CD4-positive, alpha-beta T cell treated with Interleukin-4 for 4 hours (primary cell): ENCODE measurements around the gene LGR6.

ENCODE experiments used
- DNase-seq: peaks from one replicate; pipeline ENCODE4 v3.0.0-alpha.2; 2020

The LGR6 gene

DNA sequence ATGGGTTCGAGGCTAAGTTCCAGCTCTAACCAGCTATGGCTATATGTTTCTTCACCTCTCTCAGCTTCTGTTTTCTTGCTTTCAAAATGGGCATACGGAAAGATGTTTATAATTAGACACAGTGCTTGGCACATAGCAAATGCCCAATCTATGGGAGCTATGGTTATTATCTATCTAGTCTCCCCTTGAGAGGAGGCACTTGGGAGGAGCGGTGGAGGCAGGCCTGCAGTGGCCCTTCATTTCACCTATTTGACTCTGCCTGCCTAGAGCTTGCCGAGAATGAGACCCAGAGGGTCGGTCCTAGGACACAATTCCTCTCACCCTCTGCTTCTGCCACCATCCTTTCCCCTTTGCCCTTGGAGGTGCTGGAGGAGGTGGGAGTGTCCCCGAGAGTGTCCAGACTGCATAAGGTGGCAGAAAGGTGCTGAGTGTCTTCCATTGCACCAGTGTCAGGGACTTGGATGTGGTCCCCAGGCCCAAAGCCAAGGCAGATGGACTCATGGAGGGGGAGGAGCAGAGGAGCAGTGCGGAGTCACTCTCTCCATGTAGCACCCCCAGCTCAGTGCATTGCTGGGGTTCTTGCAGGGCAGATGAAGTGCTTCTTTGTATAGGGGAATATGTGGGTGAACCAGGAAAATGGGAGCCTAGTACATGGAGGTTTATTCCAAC, 9.0 kb downstream of the LGR6 start:
- no peak for DNase-seq

- peak; percentile 36 for DNase-seq
Observed at GRCh38 chr1:202203238-202204039, 9.8 kb downstream of the LGR6 start.

DNA sequence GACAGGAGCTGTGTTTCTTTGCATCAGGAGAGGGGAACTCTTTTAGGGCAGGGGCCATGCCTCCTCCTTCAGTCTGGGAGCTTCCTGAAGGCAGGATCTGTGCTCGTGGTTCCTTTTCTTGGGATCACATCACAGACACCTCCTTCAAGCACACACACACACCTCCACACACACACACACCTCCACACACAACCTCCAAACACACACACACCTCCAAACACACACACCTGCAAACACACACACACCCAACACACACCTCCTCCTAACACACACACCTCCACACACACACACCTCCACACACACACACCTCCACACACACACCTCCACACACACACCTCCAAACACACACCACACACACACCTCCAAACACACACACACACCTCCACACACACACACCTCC, 10.5 kb downstream of the LGR6 start:
- DNase-seq = no peak

DNA sequence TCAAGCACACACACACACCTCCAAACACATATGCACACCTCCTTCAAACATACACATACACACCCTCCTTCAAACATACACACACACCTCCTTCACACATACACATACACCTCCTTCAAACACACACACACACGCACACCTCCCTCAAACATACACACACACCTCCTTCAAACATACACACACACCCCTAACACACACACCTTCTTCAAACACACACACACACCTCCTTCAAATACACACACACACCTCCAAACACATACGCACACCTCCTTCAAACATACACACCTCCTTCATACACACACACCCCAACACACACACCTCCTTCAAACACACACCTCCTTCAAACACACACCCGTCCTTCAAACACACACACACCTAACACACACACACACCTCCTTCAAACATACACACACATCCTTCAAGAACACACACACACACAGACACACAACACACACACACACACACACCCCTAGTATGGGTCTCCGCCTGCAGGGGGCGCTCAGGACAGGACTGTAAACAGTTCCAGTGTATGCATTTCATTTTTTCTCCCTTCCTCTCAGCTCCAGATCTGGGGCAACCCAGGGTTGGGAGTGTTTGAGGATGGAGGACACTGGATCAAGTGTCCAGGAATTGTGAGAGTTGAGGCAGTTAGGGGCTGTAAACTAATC, 12.1 kb downstream of the LGR6 start:
- no peak for DNase-seq

GRCh38 chr1:202207292-202207691, 13.7 kb downstream of the LGR6 start:
- DNase-seq = no peak

DNA sequence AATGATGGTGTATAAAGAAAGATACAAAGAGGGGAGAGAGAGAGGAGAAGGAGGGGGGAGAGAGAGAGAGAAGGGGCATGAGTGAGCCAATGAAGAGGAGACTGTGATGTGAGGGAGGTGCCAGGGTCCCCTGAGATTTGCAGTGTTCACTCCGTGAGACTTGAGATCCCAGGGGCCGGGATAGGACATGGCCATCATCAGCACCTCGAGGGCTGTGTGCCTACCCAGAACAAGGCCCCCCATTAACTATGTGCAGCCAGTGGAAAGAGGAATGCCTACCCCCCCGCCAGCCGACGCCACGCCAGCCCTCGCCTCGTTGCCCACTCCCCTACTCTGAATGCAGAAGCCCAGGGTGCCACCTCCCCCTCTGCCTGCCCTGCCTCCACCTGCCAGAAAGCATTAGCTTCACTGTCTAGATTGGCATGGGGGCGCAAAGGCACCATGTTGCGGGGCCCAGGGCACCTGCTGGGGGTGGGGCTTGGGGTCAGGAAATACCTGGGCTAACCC, 14.8 kb downstream of the LGR6 start:
- DNase-seq = no peak

- no peak for DNase-seq
Observed at GRCh38 chr1:202210385-202210784, 16.8 kb downstream of the LGR6 start.

- DNase-seq = no peak
Observed at GRCh38 chr1:202210969-202211368, 17.4 kb downstream of the LGR6 start.

- DNase-seq = no peak
Observed at GRCh38 chr1:202212787-202213186, 19.2 kb downstream of the LGR6 start.

DNA sequence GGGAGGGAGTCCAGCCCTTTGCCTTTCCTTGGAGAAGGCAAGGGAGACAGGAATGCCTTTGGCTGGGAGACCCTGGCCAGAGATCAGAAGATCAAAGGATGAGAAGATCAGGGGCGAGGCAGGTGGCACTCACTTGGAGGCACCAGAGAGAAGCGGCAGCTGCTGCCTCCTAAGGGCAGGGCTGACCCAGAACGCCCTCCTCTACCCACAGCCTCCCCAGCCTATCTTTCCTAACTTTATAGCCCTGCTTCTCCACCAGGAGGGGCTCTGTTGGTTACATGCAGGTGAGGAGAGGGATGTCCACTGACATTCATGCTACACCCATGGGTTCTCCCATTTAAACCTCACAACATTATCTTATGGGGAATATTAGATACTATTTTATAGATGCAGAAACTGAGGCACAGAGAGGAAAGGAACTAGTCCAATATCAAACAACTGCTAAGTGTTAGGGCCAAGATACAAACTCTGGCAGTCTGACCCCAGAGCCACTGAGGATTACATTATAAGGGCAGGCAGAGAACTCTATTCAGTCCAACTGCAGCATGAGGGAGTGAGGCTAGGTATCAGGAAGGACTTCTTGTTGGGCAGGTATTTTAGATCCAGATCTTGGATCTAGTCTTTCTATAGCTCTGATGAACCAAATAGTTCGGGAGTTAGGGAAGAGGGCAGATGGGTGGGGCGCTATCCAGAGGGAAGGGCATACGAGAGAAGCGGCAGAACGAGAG, 19.9 kb downstream of the LGR6 start:
- DNase-seq = no peak

- no peak for DNase-seq
Observed at GRCh38 chr1:202214089-202214843, 20.7 kb downstream of the LGR6 start.

DNA sequence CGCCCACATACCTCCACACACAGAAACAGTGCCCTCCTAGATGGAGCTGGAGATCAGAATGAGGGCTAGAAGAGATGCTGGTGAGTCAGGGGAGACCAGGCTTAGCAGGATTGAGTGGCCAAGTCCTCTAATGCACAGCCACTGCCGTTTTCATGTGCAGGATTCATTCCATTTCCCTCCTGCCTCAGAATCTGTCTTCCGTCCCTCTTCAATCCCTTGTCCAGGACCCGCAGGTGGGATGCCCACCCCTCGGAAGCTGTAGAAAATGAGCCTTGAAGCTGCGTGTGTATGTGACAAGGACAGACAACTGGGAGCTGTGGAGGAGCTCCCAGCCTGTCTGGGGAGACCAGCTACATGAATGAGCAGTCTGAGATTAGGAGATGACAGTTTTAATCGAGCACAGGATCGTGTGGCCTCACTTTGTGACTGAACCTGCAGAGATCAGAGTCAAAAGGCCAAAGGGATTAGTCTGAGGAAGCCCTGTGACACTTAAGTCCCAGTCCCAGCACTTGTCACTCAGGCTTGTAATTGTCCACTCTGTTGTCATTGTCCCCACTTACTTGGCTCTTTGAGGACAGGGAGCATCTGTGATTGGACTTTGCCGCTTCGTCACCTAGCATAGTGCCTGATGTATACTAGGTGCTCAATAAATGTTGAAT, 22.0 kb downstream of the LGR6 start:
- no peak for DNase-seq

DNA sequence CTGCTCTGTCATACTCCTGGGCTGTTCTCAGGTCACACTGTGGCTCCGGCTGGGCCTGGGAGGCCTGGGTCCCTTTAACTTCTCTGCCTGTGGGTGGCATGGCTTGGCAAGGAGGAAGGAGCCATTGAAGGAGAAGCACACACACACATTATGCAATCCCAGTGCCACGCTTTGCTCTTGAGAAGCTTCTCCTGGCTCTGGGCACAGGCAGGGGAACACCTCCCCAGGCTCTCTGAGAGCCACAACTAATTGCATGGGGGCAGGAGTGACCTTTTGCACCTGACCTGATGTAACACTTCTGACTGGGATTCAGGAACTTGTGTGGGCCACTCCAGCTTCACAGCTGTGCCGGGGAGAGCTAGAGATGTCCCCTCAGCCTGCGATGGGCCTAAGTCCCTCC, 23.1 kb downstream of the LGR6 start:
- DNase-seq = no peak

GRCh38 chr1:202217516-202217915, 23.9 kb downstream of the LGR6 start:
- no peak for DNase-seq

DNA sequence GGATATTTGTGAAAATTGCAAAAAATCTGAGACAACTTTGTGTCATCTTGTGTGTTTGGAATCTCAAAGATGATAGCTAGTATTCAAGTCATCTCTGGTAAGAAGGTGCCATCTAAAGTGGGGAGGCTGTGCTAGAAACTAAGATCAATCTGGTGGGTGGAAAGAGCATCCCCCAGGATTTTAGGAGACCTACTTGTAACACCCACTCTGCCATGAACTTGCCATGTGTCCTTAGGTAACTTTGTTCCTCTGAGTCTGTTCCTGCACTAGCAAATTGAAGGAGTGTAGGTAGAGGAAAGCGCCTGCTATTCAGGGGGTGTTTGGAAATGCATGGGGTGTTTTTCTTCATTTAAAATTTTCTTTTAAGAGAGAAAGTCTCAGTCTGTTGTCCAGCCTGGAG, 24.4 kb downstream of the LGR6 start:
- no peak for DNase-seq

GRCh38 chr1:202220733-202221132, 27.1 kb downstream of the LGR6 start:
- DNase-seq = no peak

- no peak for DNase-seq
Observed at GRCh38 chr1:202221911-202222909, 28.6 kb downstream of the LGR6 start.

GRCh38 chr1:202223121-202223860, 29.7 kb downstream of the LGR6 start:
- DNase-seq = no peak

DNA sequence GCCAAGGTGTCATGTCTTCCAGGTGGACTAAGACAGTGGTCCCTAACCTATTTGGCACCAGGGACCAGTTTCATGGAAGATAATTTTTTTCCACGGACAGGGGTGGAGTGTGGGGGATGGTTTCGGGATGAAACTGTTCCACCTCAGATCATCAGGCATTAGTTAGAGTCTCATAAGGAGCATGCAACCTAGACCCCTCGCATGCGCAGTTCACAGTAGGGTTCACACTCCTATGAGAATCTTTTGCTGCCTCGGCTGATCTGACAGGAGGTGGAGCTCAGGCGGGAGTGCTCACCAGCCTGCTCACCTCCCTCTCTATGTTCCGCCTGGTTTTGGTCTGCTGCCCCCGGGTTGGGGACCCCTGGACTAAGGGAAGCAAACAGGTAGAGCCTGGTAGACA, 30.9 kb downstream of the LGR6 start:
- DNase-seq = no peak

GRCh38 chr1:202225131-202225530, 31.5 kb downstream of the LGR6 start:
- DNase-seq = no peak
